GM19452 (cell line): ENCODE measurements around the gene EZR.

Source experiments
- ATAC-seq: cut with Tn5 transposase; IDR thresholded peaks from one replicate; pipeline ENCODE4 v1.9.1; 2021; ENCODE audit not compliant: unreplicated experiment

The EZR gene

DNA sequence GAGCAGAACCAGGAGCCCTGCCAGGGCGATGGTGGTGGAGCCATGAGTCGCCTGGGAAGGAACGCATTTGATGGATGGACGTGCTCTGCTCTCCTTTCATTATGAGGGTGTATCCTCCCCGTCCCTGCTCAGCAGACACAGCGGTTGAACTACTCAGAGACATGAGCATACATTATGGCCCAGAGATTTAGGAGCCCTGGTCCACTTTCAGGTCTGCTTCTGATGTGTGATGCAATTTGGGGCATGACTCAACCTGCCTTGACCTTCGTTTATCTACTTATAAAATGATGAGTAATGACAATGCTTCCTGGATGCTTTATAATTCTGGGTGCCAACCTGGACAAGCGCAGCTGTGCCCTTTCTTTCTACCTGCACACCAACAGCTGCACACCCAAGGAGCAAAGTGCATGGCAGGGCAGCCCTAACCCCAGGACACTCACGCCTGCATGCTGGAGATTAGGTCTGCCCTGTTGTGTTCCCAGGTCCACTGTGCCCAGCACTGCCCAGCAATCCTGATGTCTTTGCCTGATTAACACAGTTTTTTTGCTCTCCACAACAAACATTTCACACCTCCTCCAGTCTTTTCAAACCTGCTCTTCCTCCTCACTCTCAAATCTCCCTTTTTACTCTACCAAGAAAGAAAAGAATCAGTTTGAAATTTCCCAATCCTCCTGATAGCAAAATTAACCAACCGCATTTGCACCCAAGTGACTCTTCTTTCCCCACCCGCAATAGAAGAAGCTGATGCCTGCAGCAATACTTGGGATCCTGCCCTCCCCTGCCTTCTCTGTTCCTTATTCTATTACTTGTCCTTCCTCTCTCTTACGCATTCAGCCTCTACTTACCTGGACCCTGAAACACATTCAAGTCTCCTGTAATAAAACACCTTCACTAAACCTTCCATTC is 81.2 kb downstream of the EZR start:
- no peak for ATAC-seq

DNA sequence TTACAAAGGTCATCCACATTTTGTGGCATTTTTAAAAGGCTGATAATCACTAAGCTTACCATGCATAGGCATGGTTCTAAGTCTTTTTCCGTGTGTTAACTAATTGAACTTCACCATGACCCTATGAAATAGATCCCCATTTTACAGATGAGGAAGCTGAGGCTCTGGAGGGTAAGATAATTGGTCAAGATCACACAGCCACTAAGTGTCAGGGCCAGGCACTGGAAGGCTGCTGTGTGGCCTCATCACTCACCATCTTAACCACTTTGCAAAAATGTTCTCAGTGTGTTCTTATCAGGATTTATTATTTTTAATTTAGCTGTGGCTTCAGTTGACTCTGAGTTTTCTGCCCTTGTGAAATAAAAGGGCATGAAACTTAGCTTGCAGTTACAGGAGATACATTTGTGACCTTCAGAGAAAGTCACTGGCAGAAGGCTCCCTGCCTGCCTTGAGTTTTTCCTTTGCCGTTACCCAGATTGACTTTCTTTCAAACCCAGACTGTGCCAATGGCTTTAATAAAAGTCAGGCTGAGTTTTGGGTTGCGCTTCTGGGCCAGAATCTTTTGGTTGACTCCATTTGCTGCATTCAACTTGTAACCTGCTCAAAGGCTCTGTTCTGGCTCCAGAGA is 82.0 kb downstream of the EZR start:
- no peak for ATAC-seq

DNA sequence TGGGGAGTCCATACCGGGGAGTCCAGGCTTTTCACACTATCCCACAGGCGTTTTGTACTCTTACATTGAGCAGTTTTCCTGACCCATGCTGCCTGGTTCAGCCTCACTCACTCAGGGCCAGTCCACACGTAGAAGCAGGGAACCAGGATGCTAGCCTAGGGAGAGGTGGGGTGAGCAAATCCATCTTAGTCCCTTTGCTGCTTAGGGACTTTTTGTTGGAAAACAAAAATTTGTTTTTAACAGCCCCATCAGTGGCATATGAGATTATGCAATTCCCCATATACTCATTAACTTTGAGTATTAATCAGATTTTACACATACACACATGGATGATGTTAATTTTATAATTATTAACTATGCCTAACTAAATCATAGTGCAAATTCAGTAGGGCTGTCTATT is 84.2 kb downstream of the EZR start:
- no peak for ATAC-seq

DNA sequence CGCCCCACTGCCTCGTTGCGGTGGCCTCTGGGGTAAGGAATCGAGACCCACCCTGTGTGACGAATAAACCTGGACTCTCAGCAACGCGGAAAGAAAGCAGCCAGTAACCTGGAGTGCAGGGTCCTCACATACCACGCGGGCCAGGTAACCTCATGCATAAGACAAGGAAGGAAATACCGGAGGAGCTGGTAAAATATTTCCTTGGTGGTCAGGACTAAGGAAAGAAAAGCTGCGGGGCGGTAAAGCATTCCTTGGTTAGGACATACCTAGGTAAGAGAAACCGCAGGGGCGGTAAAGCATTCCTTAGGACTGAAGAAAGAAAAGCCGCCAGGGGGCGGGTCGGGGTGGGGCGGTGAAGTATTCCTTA is 88.6 kb downstream of the EZR start:
- no peak for ATAC-seq

DNA sequence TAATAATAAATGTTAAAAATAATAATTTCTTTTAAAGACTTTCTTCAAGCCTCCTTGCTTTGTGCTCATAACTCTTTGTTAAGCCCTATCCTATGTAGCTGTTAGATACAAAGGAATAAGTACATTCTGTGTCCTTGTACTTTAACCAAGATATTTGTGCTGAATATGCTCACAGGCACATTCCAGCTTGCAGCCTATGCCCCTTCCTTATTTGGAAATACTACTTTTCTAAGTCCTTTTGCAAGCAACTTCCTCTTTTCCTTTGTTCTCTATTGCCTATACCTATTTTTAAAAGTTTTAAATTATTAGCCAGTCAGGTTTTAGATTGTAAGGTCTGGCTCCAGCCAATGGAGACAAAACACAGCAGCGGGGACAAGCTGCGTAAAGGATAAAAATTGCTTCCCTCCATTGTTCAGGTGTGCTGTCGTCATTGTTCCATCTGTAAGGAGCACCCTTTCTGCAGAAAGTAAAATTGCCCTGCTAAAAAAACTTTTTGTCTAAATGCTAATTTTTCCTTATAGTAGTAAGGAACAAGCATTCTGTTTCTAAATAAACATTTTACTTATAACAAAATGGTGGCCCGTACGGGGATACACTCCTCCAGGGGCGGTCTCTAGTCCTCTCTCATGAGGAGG is 89.1 kb downstream of the EZR start:
- no peak for ATAC-seq

DNA sequence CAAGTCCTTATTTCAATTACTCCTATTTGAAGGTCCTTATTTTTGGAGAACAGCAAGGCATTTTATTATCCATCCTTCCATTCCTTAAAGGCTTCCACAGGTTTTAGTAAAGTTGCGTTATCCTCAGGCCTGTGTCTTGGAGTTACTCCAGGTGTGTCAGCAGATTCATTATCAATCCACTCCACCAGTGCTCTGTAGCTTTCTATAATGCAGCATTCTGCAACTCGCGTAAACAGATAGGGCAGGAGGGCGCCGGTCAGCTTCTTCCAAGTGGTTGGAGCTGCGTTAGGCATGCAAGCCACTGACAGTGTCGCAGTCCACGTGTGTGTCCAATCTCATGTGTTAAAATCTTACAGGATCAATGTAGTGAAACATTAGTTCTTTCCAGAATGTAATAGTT is 93.5 kb downstream of the EZR start:
- ATAC-seq: no peak

DNA sequence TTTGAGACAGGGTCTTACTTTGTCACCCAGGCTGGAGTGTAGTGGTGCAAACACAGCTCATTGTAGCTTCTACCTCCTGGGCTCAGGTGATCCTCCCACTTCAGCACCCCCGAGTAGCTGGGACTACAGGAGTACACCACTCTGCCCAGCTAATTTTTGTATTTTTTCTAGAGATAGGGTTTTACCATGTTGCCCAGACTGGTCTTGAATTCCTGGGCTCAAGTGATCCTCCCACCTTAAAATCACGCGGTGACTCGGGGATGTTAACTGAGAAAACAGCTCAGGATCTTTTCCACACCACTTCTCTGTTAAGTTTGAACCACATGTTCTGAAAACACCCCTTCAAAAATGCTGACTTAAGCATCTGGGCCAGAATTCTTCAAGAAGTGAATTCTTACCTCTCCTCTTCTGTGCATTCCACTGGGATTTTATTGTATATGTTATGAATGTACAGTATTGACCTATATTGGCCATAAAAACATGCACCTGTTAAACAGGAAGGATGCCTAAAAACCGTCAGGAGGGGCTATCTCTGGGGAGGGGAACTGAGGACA is 96.9 kb downstream of the EZR start:
- no peak for ATAC-seq

DNA sequence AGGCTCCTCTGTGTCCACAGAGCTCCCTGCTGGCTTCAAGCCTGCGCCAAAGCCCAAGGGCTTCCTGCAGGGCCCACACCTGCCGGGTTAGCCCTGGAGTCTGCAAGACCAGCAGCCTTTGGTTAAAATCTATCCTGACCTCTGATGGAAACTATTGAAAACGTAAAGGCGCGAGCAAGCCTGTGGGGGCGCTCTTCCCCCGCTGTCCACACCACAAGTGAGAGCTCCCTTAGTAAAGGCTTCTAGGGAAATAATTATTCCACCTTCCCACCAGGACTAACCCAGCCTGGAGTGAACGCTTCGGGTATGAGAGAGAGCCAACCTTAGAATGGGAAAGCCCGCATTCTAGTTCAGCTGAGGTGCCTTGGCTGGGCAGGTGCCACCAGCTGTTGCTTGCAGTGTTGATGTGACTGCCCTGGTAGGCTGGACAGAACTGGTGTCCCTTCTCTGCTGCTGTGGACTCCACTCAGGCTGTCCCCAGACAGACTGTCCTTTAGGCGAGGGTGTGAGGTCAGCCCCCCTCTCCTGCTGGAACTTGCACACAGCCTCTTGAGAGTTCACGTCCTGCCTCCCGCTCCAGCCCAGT is 100.6 kb downstream of the EZR start:
- ATAC-seq: no peak

DNA sequence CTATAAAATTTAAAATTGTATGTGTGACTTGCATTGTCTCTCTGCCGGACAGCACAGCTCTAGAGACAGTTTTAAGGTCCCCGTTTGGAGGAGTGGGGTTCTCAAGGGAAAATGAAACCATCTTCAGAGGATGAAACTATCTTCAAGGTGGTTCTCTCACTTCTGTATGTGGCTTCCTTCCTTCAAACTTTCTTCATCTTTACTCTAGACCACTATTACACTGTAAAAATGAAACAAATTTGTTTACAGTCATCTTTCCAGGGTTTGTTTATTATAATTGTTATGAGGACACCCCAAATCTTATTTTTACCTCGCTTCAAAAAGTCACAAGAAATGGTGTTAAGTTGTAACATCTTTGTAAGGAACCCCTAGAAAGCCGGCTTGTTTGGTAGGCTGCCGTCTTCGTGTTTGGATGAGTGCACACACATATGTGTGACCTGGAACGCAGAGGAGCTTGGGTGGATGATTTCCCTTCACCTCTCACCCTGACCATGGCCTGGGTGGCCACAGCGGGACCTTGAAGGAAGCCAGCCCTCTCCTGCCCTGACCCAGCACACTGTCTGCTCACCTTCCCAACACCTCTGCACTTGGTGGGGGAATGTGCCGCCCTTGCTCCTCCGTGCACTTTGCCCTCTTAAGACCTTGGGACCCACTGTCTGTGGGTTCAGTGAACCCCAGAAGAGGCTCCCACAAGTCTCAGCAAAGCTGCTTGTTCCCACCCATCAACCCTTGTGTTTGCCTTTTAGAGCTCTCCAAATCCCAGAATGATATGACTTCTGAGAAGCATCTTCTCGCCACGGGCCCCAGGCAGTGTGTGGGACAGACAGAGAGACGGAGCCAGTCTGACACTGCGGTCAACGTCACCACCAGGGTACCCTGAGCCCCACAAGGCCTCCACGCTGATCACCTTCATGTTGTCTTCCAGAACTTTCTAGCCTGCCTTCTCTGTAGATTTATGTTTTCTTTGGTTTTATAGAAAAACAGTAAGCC is 101.5 kb downstream of the EZR start:
- ATAC-seq: peak; percentile 66
